ENCODE results near the gene PLIN4. TPM values are rescaled to one million over a fixed set of nuclear protein-coding genes. Genes with fewer than 3 reads are reported as not detected.

PLIN4 gene
- total RNA-seq, 2 donors from 2014 or later: 3.4 to 7.1 TPM

- DNase-seq (ENCODE audit: low spot score): no peak
- no peak for TF ChIP-seq CTCF (IDR thresholded peaks at IDR 0.05)
- no peak for ATAC-seq (ENCODE audit: insufficient number of reproducible peaks, low FRiP score, low read depth)
- Histone ChIP-seq H3K9me3 (no peaks in the 10 kb centered on the region), H3K36me3 (peaks cover 38% of the 10 kb centered on the region), H3K27me3 (replicated peaks; ENCODE audit: insufficient read depth) (no peaks in the 10 kb centered on the region), H3K4me1 (ENCODE audit: control insufficient read depth in 1 of 2, low read depth in 2 of 2) (no peaks in the 10 kb centered on the region), H3K27ac (no peak overlapping the region), H3K4me3 (no peak overlapping the region)
These were observed 23.6 kb downstream of the PLIN4 start for GRCh38 chr19:4494691-4495064.

GRCh38 chr19:4493929-4494690, 24.2 kb downstream of the PLIN4 start:
- TF ChIP-seq CTCF (IDR thresholded peaks at IDR 0.05): no peak
- Histone ChIP-seq H3K27me3 (replicated peaks; ENCODE audit: insufficient read depth) (no peaks in the 10 kb centered on the region), H3K36me3 (peaks cover 43% of the 10 kb centered on the region)

GRCh38 chr19:4493104-4493928, 25.0 kb downstream of the PLIN4 start:
- ATAC-seq (ENCODE audit: insufficient number of reproducible peaks, low FRiP score, low read depth) (no peak), DNase-seq (ENCODE audit: low spot score) (no peak)
- no peak for TF ChIP-seq CTCF (IDR thresholded peaks at IDR 0.05)
- Histone ChIP-seq H3K27ac (no peak overlapping the region), H3K9me3 (no peaks in the 10 kb centered on the region), H3K4me1 (ENCODE audit: control insufficient read depth in 1 of 2, low read depth in 2 of 2) (no peaks in the 10 kb centered on the region), H3K27me3 (replicated peaks; ENCODE audit: insufficient read depth) (no peaks in the 10 kb centered on the region), H3K36me3 (peaks cover 41% of the 10 kb centered on the region), H3K4me3 (no peak overlapping the region)

More at GRCh38 chr19:4493929-4494690, 24.2 kb downstream of the PLIN4 start:
- no peaks in the 10 kb centered on the region for H3K9me3 ChIP-seq
- H3K4me1 ChIP-seq (ENCODE audit: control insufficient read depth in 1 of 2, low read depth in 2 of 2): no peaks in the 10 kb centered on the region
- no peak overlapping the region for H3K4me3 ChIP-seq
- no peak for ATAC-seq (ENCODE audit: insufficient number of reproducible peaks, low FRiP score, low read depth)
- no peak for DNase-seq (ENCODE audit: low spot score)
- H3K27ac ChIP-seq: no peak overlapping the region

GRCh38 chr19:4492337-4493103, 25.8 kb downstream of the PLIN4 start:
- TF ChIP-seq CTCF (IDR thresholded peaks at IDR 0.05): no peak
- Histone ChIP-seq H3K27me3 (replicated peaks; ENCODE audit: insufficient read depth) (no peaks in the 10 kb centered on the region), H3K4me1 (ENCODE audit: control insufficient read depth in 1 of 2, low read depth in 2 of 2) (no peaks in the 10 kb centered on the region), H3K4me3 (no peak overlapping the region), H3K27ac (no peak overlapping the region), H3K9me3 (no peaks in the 10 kb centered on the region), H3K36me3 (peaks cover 35% of the 10 kb centered on the region)
- no peak for DNase-seq (ENCODE audit: low spot score)
- no peak for ATAC-seq (ENCODE audit: insufficient number of reproducible peaks, low FRiP score, low read depth)

- Histone ChIP-seq H3K4me1 (ENCODE audit: control insufficient read depth in 1 of 2, low read depth in 2 of 2) (no peaks in the 10 kb centered on the region), H3K9me3 (no peaks in the 10 kb centered on the region), H3K4me3 (no peak overlapping the region), H3K27me3 (replicated peaks; ENCODE audit: insufficient read depth) (no peaks in the 10 kb centered on the region), H3K36me3 (peaks cover 39% of the 10 kb centered on the region), H3K27ac (no peak overlapping the region)
- TF ChIP-seq CTCF (IDR thresholded peaks at IDR 0.05): no peak
- no peak for DNase-seq (ENCODE audit: low spot score)
- ATAC-seq (ENCODE audit: insufficient number of reproducible peaks, low FRiP score, low read depth): no peak
These were observed 26.8 kb downstream of the PLIN4 start for GRCh38 chr19:4491446-4491845.

Measured in thoracic aorta (tissue), 2 donors.